SU-DHL-6 (cell line): Measurements from ENCODE around the gene PSIP1.

Source experiments
- EZH2phosphoT487 ChIP-seq: fragments of 200-600 bp; sonication (generic), shearing (Covaris generic); conservative IDR thresholded peaks from 2 replicates; pipeline ENCODE4 v1.6.1; 2018; ENCODE audit warnings: mild to moderate bottlenecking, antibody characterized with exemption, low read length, moderate library complexity, mixed read lengths
- TF ChIP-seq, protein P1 (sequence below): fragments of 200-600 bp; sonication (generic); IDR thresholded peaks from one replicate; pipeline ENCODE4 v1.5.1; 2017; ENCODE audit warnings: antibody characterized with exemption, mild to moderate bottlenecking, low read length, moderate library complexity; ENCODE audit not compliant: insufficient read depth, poor library complexity, severe bottlenecking

DNA sequence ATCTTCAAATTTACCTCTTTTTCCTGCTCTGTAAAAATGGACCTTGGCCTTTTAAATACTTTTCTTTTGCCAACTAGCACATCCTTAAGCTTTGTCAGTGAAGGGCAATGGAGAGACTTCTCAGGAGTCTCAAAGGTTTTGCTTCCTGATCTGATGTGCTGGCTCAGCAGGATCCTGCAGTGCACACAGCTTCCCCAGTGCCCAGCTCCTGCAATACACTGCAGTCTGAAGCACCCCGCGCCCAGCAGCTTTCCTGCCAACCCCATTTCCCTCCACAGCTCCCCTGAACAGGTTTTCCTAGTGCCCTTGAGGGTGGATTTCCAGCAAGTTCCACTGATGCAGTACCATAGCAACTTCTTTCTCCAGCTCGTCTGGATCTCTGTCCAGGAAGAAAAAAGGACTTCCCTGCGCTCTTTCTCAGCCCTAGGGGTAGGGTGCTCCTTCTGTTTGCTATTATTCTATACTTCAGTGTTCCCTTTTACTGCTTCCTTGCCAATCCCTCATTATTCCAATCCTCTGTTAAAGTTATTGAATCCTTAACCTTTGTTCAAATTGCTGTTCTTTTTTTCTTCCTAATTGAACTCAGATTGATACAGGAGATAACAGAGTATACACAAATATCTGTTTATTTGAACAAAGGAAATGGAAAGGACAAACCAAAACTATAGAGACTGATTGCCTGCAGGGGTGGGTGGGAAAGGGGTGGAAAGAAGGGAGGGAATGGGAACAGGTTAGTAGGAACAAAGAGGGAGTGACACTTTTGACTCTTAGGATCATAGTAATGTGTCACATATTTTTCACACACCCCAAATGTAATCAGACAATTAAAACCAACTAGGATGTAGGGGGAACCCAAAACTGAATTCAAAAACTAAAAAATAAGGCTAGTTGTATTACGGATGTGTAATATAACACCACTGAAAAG lies 79.6 kb downstream of the PSIP1 start:
- TF ChIP-seq, protein P1, sequence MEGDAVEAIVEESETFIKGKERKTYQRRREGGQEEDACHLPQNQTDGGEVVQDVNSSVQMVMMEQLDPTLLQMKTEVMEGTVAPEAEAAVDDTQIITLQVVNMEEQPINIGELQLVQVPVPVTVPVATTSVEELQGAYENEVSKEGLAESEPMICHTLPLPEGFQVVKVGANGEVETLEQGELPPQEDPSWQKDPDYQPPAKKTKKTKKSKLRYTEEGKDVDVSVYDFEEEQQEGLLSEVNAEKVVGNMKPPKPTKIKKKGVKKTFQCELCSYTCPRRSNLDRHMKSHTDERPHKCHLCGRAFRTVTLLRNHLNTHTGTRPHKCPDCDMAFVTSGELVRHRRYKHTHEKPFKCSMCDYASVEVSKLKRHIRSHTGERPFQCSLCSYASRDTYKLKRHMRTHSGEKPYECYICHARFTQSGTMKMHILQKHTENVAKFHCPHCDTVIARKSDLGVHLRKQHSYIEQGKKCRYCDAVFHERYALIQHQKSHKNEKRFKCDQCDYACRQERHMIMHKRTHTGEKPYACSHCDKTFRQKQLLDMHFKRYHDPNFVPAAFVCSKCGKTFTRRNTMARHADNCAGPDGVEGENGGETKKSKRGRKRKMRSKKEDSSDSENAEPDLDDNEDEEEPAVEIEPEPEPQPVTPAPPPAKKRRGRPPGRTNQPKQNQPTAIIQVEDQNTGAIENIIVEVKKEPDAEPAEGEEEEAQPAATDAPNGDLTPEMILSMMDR, result no peak
- TF ChIP-seq EZH2phosphoT487, result no peak
